Activated CD8-positive, alpha-beta memory T cell treated with anti-CD3 and anti-CD28 coated beads for 36 hours (primary cell): Measurements from ENCODE around the gene ZSCAN9. TPM values are rescaled to one million over a fixed set of nuclear protein-coding genes. Genes with fewer than 3 reads are reported as not detected.

Experiments
- CTCF ChIA-PET: fragments of 350-600 bp; sonication (Branson Sonifier 250); formaldehyde crosslinking; loops from one replicate; lab custom pipeline; 2021; ENCODE audit warnings: antibody characterized with exemption; lab: Charles Lee
- POLR2A ChIA-PET: fragments of 350-600 bp; sonication (Branson Sonifier 250); formaldehyde crosslinking; loops from one replicate; lab custom pipeline; 2021; ENCODE audit warnings: antibody characterized with exemption; lab: Charles Lee
- total RNA-seq, 2 experiments: library from RNA; stranded (reverse); gene quantifications; one replicate each; pipeline ENCODE4 v1.2.3, GENCODE V29; 2021

The ZSCAN9 gene
- total RNA-seq, 2 experiments from 2014 or later, result 5.8 to 7.3 TPM

- ChIA-PET CTCF (interaction anchor here (1.0 to 1.1 kb wide), 2 partner anchors 9 to 77 kb away, joined by 3 read pairs; partner anchors contain the start of gene ZKSCAN8), POLR2A (interaction anchor here (1.1 kb wide), 1 partner anchor 117 kb away, joined by 3 read pairs; the partner anchor contains the start of gene ZSCAN31)
These were observed 6.5 kb upstream of the ZSCAN9 start for GRCh38 chr6:28218312-28219248.

GRCh38 chr6:28220257-28221133, 4.6 kb upstream of the ZSCAN9 start:
- POLR2A ChIA-PET, result interaction anchor here (0.7 kb wide), 1 partner anchor 122 kb away, joined by 3 read pairs; no protein-coding TSS in a partner anchor
- CTCF ChIA-PET, result interaction anchor here (0.6 kb wide), 1 partner anchor 55 kb away, joined by 4 read pairs; no protein-coding TSS in a partner anchor

GRCh38 chr6:28224131-28225055, 682 bp upstream of the ZSCAN9 start:
- ChIA-PET POLR2A (interaction anchor here (0.7 kb wide), 1 partner anchor 201 kb away, joined by 4 read pairs; no protein-coding TSS in a partner anchor), CTCF (no interaction called here)

GRCh38 chr6:28226460-28226859, 1.4 kb downstream of the ZSCAN9 start:
- POLR2A ChIA-PET, result no interaction called here
- CTCF ChIA-PET, result interaction anchor here (1.0 to 1.5 kb wide), 2 partner anchors 8 to 129 kb away, joined by 3 read pairs; no protein-coding TSS in a partner anchor

GRCh38 chr6:28232785-28233184, 7.7 kb downstream of the ZSCAN9 start:
- CTCF ChIA-PET, result no interaction called here

GRCh38 chr6:28235912-28236452, 10.9 kb downstream of the ZSCAN9 start:
- ChIA-PET POLR2A (no interaction called here), CTCF (no interaction called here)

More at GRCh38 chr6:28232785-28233184, 7.7 kb downstream of the ZSCAN9 start:
- POLR2A ChIA-PET, result no interaction called here

- ChIA-PET POLR2A (no interaction called here), CTCF (no interaction called here)
These were observed 14.6 kb downstream of the ZSCAN9 start for GRCh38 chr6:28239636-28240035.

GRCh38 chr6:28240471-28240870, 15.4 kb downstream of the ZSCAN9 start:
- ChIA-PET CTCF (no interaction called here), POLR2A (no interaction called here)

GRCh38 chr6:28243946-28244345, 18.9 kb downstream of the ZSCAN9 start:
- POLR2A ChIA-PET, result no interaction called here
- CTCF ChIA-PET, result no interaction called here

- ChIA-PET POLR2A (no interaction called here), CTCF (no interaction called here)
These were observed 20.3 kb downstream of the ZSCAN9 start for GRCh38 chr6:28245206-28245941.

GRCh38 chr6:28248916-28249315, 23.8 kb downstream of the ZSCAN9 start:
- ChIA-PET POLR2A (no interaction called here), CTCF (no interaction called here)

- POLR2A ChIA-PET, result no interaction called here
- CTCF ChIA-PET, result no interaction called here
These were observed 25.7 kb downstream of the ZSCAN9 start for GRCh38 chr6:28250747-28251146.

- POLR2A ChIA-PET, result interaction anchor here (0.6 to 1.2 kb wide), 2 partner anchors 16 to 172 kb away, joined by 4 to 5 read pairs; partner anchors contain the start of genes ZNF165 and ZSCAN26
- CTCF ChIA-PET, result no interaction called here
These were observed 26.6 kb downstream of the ZSCAN9 start for GRCh38 chr6:28251661-28252008.

- ChIA-PET CTCF (interaction anchor here (1.0 to 1.4 kb wide), 3 partner anchors 11 to 110 kb away, joined by 3 to 6 read pairs (median 4); partner anchors contain the start of gene ZKSCAN8), POLR2A (interaction anchor here (0.6 to 1.2 kb wide), 4 partner anchors 15 to 172 kb away, joined by 3 to 5 read pairs (median 4); partner anchors contain the start of genes ZNF165, ZSCAN26 and ZSCAN31)
These were observed 27.2 kb downstream of the ZSCAN9 start, which contains the start of gene ZKSCAN4 for GRCh38 chr6:28252009-28252975. TSS of gene ZKSCAN4 (minus strand) at chr6:28252269. CDS start at chr6:28251980, 289 bp downstream.

- CTCF ChIA-PET, result interaction anchor here (0.6 kb wide), 1 partner anchor 58 kb away, joined by 6 read pairs; no protein-coding TSS in a partner anchor
- POLR2A ChIA-PET, result no interaction called here
These were observed 29.0 kb downstream of the ZSCAN9 start for GRCh38 chr6:28254121-28254519.

GRCh38 chr6:28257042-28257441, 32.0 kb downstream of the ZSCAN9 start:
- POLR2A ChIA-PET, result no interaction called here
- CTCF ChIA-PET, result no interaction called here
